EL (cell line): ENCODE data around the gene GRM7.

Source experiments
- DNase-seq: peaks from one replicate; pipeline ENCODE4 v3.0.0-alpha.2; 2016

The GRM7 gene

GRCh38 chr3:7249493-7250076 lies 388.7 kb downstream of the GRM7 start:
- DNase-seq: no peak

- DNase-seq: no peak
These were observed 393.3 kb downstream of the GRM7 start for GRCh38 chr3:7254251-7254650.

GRCh38 chr3:7260975-7261374 lies 400.1 kb downstream of the GRM7 start:
- DNase-seq: no peak

- DNase-seq: no peak
These were observed 402.7 kb downstream of the GRM7 start for GRCh38 chr3:7263347-7264195.

- no peak for DNase-seq
These were observed 403.2 kb downstream of the GRM7 start for GRCh38 chr3:7264196-7264526.

- DNase-seq: no peak
These were observed 404.8 kb downstream of the GRM7 start for GRCh38 chr3:7265736-7266135.

- no peak for DNase-seq
These were observed 405.6 kb downstream of the GRM7 start for GRCh38 chr3:7266551-7266950.

GRCh38 chr3:7270731-7271130 lies 409.8 kb downstream of the GRM7 start:
- no peak for DNase-seq

GRCh38 chr3:7271631-7272030 lies 410.7 kb downstream of the GRM7 start:
- DNase-seq: no peak

GRCh38 chr3:7272203-7272602 lies 411.3 kb downstream of the GRM7 start:
- DNase-seq: no peak

- no peak for DNase-seq
These were observed 414.5 kb downstream of the GRM7 start for GRCh38 chr3:7275396-7275795.

GRCh38 chr3:7280318-7280717 lies 419.4 kb downstream of the GRM7 start:
- no peak for DNase-seq

- no peak for DNase-seq
These were observed 422.1 kb downstream of the GRM7 start for GRCh38 chr3:7282988-7283387.

- no peak for DNase-seq
These were observed 424.6 kb downstream of the GRM7 start for GRCh38 chr3:7285505-7285904.

GRCh38 chr3:7288133-7288532 lies 427.2 kb downstream of the GRM7 start:
- no peak for DNase-seq

- DNase-seq: no peak
These were observed 428.2 kb downstream of the GRM7 start for GRCh38 chr3:7289121-7289520.

GRCh38 chr3:7290077-7290825 lies 429.3 kb downstream of the GRM7 start:
- DNase-seq: no peak

GRCh38 chr3:7292362-7292761 lies 431.4 kb downstream of the GRM7 start:
- DNase-seq: no peak

GRCh38 chr3:7293286-7293685 lies 432.4 kb downstream of the GRM7 start:
- no peak for DNase-seq

GRCh38 chr3:7305561-7305960 lies 444.6 kb downstream of the GRM7 start:
- DNase-seq: no peak

- DNase-seq: no peak
These were observed 446.0 kb downstream of the GRM7 start for GRCh38 chr3:7306901-7307300.

GRCh38 chr3:7307410-7307809 lies 446.5 kb downstream of the GRM7 start:
- DNase-seq: no peak

GRCh38 chr3:7309641-7310102 lies 448.8 kb downstream of the GRM7 start:
- no peak for DNase-seq

GRCh38 chr3:7315037-7315436 lies 454.1 kb downstream of the GRM7 start:
- DNase-seq: no peak
